Measurements from ENCODE around the gene FCGR1A. TPM values are rescaled to one million over a fixed set of nuclear protein-coding genes. Genes with fewer than 3 reads are reported as not detected.
"Not testable (repeated sequence)": the region's sequence is repeated elsewhere in the genome, so short reads cannot be mapped to it uniquely, and the experiment has no call there.

FCGR1A gene
- not detected in 2 replicates for total RNA-seq (2014; rRNA removed; shearing (Covaris generic))

GRCh38 chr1:149782600-149782999 is at the start of gene FCGR1A:
Gene FCGR1A, plus strand, starts transcription at chr1:149782694. Its CDS starts 50 bp downstream, at chr1:149782744.
- DNase-seq (ENCODE audit: low spot score); in situ Hi-C loops (cut with HindIII; ENCODE audit: low sequenced_read_pairs): not testable (repeated sequence)

DNA sequence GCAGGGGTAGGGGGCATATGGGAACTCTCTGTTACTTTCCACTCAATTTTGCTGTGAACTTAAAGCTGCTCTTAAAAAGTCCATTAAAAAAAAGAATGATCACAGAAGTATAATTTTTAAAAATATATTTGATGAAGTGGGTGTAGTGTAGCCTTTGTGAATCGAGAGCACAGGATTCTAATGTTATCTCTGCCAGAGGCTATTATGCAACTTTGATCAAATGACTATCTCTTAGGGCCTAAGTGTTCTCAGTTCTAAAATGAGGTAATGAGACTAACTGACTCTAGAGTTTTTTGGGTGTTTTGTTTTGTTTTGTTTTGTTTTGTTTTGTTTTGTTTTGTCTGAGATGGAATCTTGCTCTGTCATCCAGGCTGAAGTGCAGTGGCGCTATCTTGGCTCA is 49.7 kb upstream of the FCGR1A start:
- in situ Hi-C loops (cut with HindIII; ENCODE audit: low sequenced_read_pairs); DNase-seq (ENCODE audit: low spot score): not testable (repeated sequence)

GRCh38 chr1:149734692-149735091 is 47.8 kb upstream of the FCGR1A start:
- in situ Hi-C loops (cut with HindIII; ENCODE audit: low sequenced_read_pairs); DNase-seq (ENCODE audit: low spot score): not testable (repeated sequence)

DNA sequence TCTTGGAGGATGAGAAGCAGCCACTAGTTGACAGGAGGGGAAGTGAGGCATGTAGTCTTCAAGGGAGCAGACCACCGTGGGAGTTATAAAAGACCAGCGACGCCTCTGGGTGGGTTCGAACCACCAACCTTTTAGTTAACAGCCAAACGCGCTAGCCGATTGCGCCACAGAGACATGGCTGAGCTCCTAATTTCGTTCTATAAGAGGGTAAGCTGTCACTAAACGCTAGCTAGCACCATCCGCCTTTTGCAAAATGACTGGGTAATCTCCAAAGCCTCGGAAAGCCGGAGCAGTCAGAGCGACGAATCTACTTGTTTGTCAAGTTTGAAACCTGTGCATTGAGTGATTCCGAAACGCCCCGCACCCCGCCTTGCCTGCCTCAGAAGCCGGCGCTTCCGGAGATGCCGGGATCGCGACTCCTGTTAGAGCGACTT is 42.3 kb upstream of the FCGR1A start:
- in situ Hi-C loops (cut with HindIII; ENCODE audit: low sequenced_read_pairs) = not testable (repeated sequence)

DNA sequence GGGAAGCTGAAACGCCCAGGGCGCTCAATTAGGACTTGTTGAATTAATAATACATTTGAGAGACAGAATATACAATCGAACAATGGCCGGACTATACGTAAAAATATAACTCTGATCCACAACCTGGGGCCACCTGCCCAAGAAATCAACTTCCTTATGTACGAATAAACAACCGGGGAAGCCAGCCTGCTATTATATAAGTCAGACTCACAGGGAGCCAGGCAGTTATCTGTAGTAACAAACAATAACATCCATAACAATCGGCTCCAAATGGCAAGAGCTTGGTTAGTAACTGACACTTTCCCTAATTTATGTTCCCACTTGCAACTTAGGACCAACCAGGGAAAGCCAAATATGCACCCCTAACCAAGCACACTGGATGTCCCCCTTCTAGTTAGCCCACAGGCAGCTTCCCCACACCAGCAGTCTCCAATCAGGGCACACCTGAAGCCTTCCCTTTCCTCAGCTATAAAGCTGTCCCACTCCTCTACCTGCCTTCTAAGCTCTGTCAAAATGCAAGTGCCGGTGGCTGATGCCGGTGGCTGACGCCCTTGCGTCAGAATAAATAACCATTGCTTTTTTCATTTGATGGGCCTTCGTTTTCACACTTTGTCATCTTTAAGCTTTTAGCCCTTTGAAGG is 41.8 kb upstream of the FCGR1A start:
- in situ Hi-C loops (cut with HindIII; ENCODE audit: low sequenced_read_pairs); DNase-seq (ENCODE audit: low spot score): not testable (repeated sequence)

More for the DNA sequence above, 42.3 kb upstream of the FCGR1A start:
- DNase-seq (ENCODE audit: low spot score) = not testable (repeated sequence)

- DNase-seq (ENCODE audit: low spot score); in situ Hi-C loops (cut with HindIII; ENCODE audit: low sequenced_read_pairs): not testable (repeated sequence)
Observed at GRCh38 chr1:149741914-149742313, 40.6 kb upstream of the FCGR1A start.

- DNase-seq (ENCODE audit: low spot score); in situ Hi-C loops (cut with HindIII; ENCODE audit: low sequenced_read_pairs): not testable (repeated sequence)
Observed at GRCh38 chr1:149746463-149747356, 35.8 kb upstream of the FCGR1A start.

GRCh38 chr1:149747359-149748143 is 34.9 kb upstream of the FCGR1A start:
- DNase-seq (ENCODE audit: low spot score); in situ Hi-C loops (cut with HindIII; ENCODE audit: low sequenced_read_pairs): not testable (repeated sequence)

GRCh38 chr1:149748144-149748500 is 34.4 kb upstream of the FCGR1A start:
- DNase-seq (ENCODE audit: low spot score); in situ Hi-C loops (cut with HindIII; ENCODE audit: low sequenced_read_pairs): not testable (repeated sequence)

DNA sequence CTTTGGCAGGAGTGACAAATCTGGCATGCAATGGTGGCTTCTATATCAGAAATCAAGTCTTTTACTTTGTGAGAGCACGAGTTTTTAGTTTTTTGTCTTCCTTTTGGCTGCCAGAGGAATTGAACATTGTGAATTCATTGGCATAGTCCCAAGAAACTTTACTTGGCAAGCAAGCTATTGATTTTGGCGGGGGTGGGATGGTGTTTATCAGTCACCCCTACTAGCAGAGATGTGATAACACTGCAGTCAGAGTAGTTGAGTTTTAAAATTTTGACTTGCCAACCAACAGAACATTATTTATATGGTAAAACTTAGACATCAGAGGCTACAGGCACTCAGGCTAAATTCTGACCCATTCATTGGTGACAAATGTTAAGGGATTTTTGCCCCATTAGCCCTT is 31.9 kb upstream of the FCGR1A start:
- in situ Hi-C loops (cut with HindIII; ENCODE audit: low sequenced_read_pairs); DNase-seq (ENCODE audit: low spot score): not testable (repeated sequence)

- not testable (repeated sequence) for DNase-seq (ENCODE audit: low spot score)
Observed at GRCh38 chr1:149752186-149752585, 30.3 kb upstream of the FCGR1A start.

DNA sequence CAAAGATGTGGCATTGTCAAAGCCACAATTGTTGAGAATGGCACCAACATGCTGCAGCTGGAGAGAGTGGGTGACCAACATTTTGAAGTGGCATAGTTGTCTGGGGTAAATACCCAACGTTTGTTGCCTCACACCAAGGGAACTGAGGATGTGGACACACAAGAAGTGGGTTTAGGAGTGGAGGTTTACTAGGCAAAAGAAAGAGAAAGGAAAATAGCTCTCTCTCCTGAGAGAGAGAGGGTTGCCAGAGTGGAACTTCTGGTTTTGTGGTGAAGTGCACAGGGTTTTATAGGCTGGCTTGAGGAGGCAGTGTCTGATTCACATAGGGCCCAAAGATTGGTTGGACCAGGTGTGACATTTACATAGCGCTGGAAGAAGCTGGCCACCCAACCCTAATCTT is 29.0 kb upstream of the FCGR1A start:
- DNase-seq (ENCODE audit: low spot score); in situ Hi-C loops (cut with HindIII; ENCODE audit: low sequenced_read_pairs): not testable (repeated sequence)

More at GRCh38 chr1:149752186-149752585, 30.3 kb upstream of the FCGR1A start:
- in situ Hi-C loops (cut with HindIII; ENCODE audit: low sequenced_read_pairs) = not testable (repeated sequence)

- DNase-seq (ENCODE audit: low spot score); in situ Hi-C loops (cut with HindIII; ENCODE audit: low sequenced_read_pairs): not testable (repeated sequence)
Observed at GRCh38 chr1:149755294-149755693, 27.2 kb upstream of the FCGR1A start.

DNA sequence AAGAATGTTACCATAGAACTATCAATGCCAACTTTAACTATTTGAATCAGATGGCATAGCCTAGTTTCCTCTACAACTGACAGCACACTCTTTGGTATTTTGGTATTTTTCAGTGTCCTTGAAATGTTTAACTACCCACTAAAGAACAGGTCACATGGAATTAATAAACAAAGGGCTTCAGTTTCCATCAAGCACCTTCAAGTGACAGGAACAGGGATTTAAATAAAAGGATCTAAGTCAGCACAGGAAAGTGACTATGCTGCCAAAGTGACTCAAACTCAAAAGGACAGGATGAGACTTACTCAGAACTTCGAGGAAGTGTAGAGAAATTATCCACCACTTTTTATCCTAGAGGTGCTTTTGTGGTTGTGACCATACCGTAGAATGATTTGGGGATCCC is 20.2 kb upstream of the FCGR1A start:
- DNase-seq (ENCODE audit: low spot score); in situ Hi-C loops (cut with HindIII; ENCODE audit: low sequenced_read_pairs): not testable (repeated sequence)

DNA sequence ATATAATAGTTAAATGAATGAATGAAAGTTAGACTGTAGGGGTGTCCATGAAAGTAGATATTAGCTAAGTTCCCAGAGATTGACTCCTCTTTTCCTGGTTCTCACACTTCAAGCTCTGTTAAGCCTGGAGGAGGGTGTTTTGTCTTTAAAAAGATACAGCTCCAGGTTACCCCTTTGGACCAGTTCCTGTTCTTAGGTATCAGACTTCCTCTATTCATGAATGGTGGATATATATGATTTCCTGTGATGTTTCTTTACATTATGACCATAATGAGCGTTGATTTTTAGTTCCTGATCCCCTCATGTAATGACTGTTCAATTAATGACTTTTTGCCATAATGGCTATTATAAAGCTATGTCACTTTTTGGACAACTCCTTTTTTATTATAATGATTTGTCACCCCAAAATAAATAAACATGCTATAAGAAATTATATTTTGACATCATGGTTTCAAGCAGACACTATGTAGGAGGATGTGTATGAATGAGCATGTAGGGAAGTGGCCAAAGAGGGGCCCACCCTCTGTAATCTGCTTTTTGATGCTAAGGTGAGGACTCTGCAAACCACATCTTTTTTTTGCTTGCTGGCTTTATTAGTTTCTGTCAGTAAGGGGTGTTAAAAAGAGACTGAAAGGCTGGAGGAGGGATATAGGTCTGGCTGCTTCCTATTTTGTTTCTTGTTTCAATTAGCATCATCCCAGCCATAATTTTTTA is 18.2 kb upstream of the FCGR1A start:
- DNase-seq (ENCODE audit: low spot score); in situ Hi-C loops (cut with HindIII; ENCODE audit: low sequenced_read_pairs): not testable (repeated sequence)

DNA sequence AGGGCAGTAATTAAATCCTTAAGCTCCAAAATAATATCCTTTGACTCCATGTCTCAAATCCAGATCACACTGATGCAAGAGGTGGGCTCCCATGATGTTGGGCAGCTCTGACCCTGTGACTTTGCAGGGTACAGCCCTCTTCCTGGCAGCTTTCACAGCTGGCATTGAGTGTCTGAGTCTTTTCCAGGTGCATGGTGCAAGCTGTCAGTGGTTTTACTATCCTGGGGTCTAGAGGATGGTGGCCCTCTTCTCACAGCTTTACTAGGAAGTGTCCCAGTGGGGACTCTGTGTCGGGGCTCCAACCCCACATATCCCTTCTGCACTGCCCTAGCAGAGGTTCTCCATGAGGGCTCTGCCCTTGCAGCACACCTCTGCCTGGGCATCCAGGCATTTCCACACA is 16.3 kb upstream of the FCGR1A start:
- in situ Hi-C loops (cut with HindIII; ENCODE audit: low sequenced_read_pairs) = not testable (repeated sequence)

DNA sequence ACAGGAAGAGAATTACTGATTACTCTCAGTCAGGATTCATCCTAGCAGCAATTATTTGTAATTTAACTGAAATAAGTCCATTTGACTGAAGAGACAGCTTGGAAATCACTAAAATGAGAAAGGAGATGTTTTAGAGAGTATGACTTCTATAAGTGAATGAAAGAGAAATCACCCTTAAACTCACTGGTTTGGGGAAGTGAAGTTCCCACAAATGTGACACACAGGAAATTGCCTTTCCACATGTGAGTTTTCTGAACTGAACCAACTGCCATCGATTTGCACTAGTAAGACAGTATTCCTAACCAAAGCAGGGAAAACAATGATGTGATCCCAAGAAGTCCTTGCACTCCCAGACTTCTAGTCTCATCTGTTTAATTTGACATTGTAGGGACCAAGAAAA is 13.3 kb upstream of the FCGR1A start:
- DNase-seq (ENCODE audit: low spot score); in situ Hi-C loops (cut with HindIII; ENCODE audit: low sequenced_read_pairs): not testable (repeated sequence)

More for the DNA sequence above, 16.3 kb upstream of the FCGR1A start:
- not testable (repeated sequence) for DNase-seq (ENCODE audit: low spot score)

GRCh38 chr1:149770661-149771060 is 11.8 kb upstream of the FCGR1A start:
- DNase-seq (ENCODE audit: low spot score); in situ Hi-C loops (cut with HindIII; ENCODE audit: low sequenced_read_pairs): not testable (repeated sequence)

All from G401 (cell line).